Activated naive CD4-positive, alpha-beta T cell treated with anti-CD3 and anti-CD28 coated beads, Interleukin-2, amount 50 U/mL, for 72 hours (primary cell): ENCODE measurements around the gene FGR. TPM values are rescaled to one million over a fixed set of nuclear protein-coding genes. Genes with fewer than 3 reads are reported as not detected.
A peak's percentile ranks its signal among the peaks of the same experiment; 100 is the strongest.

Experiments
- ATAC-seq, 2 donors: fragments of 150-1000 bp; cut with Tn5 transposase; 2 replicates each; pipeline ENCODE4 v1.10.0; 2021; ENCODE audit warnings: mild to moderate bottlenecking in 2 of 2, moderate library complexity in 2 of 2
- DNase-seq, 2 donors: peaks; one replicate each; pipeline ENCODE4 v3.0.0; 2021 to 2022; ENCODE audit warnings: low spot score in 2 of 2
- H3K27ac Mint-ChIP-seq, 2 donors: one replicate each; pipeline ENCODE4 v1.8.0; 2022; ENCODE audit warnings: mild to moderate bottlenecking in 2 of 2, mixed read lengths in 2 of 2
- H3K36me3 Mint-ChIP-seq, 2 donors: one replicate each; pipeline ENCODE4 v1.8.0; 2022; ENCODE audit warnings: mixed read lengths in 2 of 2
- H3K9me3 Mint-ChIP-seq, 2 donors: one replicate each; pipeline ENCODE4 v1.8.0; 2022; ENCODE audit warnings: mixed read lengths in 2 of 2
- total RNA-seq, 2 donors: library from RNA; stranded (reverse); gene quantifications; one replicate each; pipeline ENCODE4 v1.2.3, GENCODE V29; 2022

Gene FGR
- total RNA-seq, 2 donors from 2014 or later = 0.29 to 0.68 TPM

- Mint-ChIP-seq H3K9me3 (no peaks in the 10 kb centered on the region), H3K36me3 (no peaks in the 10 kb centered on the region), H3K27ac (no peak overlapping the region)
- no peak for DNase-seq
- no peak for ATAC-seq
Observed at GRCh38 chr1:27590917-27591508, 44.0 kb downstream of the FGR start.

DNA sequence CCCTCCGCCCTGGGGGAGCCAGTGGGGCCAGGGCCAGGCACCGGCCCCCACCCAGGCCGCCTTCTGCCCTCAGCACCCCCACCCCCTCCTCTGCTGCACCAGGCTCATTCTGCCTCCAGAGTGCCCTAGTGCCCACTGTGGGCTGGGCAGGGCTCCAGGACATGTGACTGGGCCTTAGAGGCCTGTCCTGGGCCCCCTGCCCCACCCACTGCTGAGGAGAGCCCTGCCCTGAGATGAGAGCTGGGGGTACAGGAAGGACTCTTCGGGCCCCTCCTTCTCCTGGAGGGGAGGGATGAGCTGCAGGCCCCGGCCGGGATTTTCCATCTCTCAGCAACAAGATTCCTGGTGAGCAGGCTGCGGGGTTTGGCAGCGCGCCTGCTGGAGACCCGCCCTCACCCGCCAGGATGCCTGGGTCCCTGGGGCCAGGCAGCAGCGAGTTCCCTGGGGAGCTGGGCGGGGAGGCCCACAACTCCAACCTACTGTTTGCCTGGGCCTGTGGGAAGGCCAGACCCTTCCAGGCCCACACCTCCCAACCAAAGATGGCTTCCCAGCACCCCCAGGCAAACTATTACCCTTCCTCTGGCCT, 45.1 kb downstream of the FGR start:
- Mint-ChIP-seq H3K36me3 (no peaks in the 10 kb centered on the region), H3K27ac (no peak overlapping the region), H3K9me3 (no peaks in the 10 kb centered on the region)
- ATAC-seq (no peak), DNase-seq (no peak)

- Mint-ChIP-seq H3K9me3 (no peaks in the 10 kb centered on the region), H3K36me3 (no peaks in the 10 kb centered on the region), H3K27ac (no peak overlapping the region)
- ATAC-seq = no peak
- no peak for DNase-seq
Observed at GRCh38 chr1:27589441-27589840, 45.5 kb downstream of the FGR start.

GRCh38 chr1:27588256-27589232, 46.4 kb downstream of the FGR start:
- Mint-ChIP-seq H3K36me3 (no peaks in the 10 kb centered on the region), H3K9me3 (no peaks in the 10 kb centered on the region), H3K27ac (no peak overlapping the region)
- no peak for DNase-seq
- no peak for ATAC-seq

- Mint-ChIP-seq H3K9me3 (no peaks in the 10 kb centered on the region), H3K36me3 (no peaks in the 10 kb centered on the region), H3K27ac (peak overlapping the region in 1 of 2 donors; percentile 7)
- DNase-seq = no peak
- ATAC-seq = no peak
Observed at GRCh38 chr1:27585684-27586083, 49.3 kb downstream of the FGR start.

GRCh38 chr1:27584453-27584852, 50.5 kb downstream of the FGR start:
- no peak overlapping the region for H3K27ac Mint-ChIP-seq

GRCh38 chr1:27583479-27583878, 51.5 kb downstream of the FGR start:
- no peaks in the 10 kb centered on the region for H3K9me3 Mint-ChIP-seq
- DNase-seq (no peak), ATAC-seq (no peak)
- H3K27ac Mint-ChIP-seq = peak overlapping the region in 1 of 2 donors; percentile 22
- no peaks in the 10 kb centered on the region for H3K36me3 Mint-ChIP-seq

More at GRCh38 chr1:27584453-27584852, 50.5 kb downstream of the FGR start:
- ATAC-seq (no peak), DNase-seq (no peak)
- no peaks in the 10 kb centered on the region for H3K36me3 Mint-ChIP-seq
- no peaks in the 10 kb centered on the region for H3K9me3 Mint-ChIP-seq

GRCh38 chr1:27581823-27582243, 53.2 kb downstream of the FGR start:
- no peak for DNase-seq
- Mint-ChIP-seq H3K27ac (no peak overlapping the region), H3K9me3 (no peaks in the 10 kb centered on the region), H3K36me3 (no peaks in the 10 kb centered on the region)
- no peak for ATAC-seq

GRCh38 chr1:27577504-27578188, 57.3 kb downstream of the FGR start:
- ATAC-seq = no peak
- H3K36me3 Mint-ChIP-seq = no peaks in the 10 kb centered on the region

DNA sequence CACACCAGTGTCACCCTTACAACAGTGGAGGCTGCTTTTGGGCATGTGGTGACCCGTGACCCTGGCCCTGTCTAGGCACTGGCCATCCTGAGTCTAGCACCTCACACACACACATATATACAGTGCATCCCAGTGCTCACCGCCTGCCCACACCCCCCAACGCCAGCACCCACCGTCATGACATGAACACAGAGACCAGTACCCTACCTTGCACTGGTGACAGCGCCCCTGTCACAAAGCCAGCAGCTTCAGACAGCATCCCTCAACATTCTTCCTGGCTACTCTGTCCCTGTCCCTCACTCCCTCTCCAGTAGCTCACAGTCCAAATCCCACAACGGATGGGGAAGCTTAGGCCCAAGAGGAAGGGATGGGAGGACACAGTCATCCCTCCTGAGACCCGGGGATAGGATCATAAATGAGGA, 58.2 kb downstream of the FGR start:
- no peaks in the 10 kb centered on the region for H3K36me3 Mint-ChIP-seq
- no peaks in the 10 kb centered on the region for H3K9me3 Mint-ChIP-seq
- no peak overlapping the region for H3K27ac Mint-ChIP-seq
- ATAC-seq = no peak
- no peak for DNase-seq

More at GRCh38 chr1:27577504-27578188, 57.3 kb downstream of the FGR start:
- Mint-ChIP-seq H3K27ac (no peak overlapping the region), H3K9me3 (no peaks in the 10 kb centered on the region)
- DNase-seq = no peak

- ATAC-seq (peak; percentile 18 to 25), DNase-seq (no peak)
- Mint-ChIP-seq H3K27ac (no peak overlapping the region), H3K36me3 (no peaks in the 10 kb centered on the region), H3K9me3 (no peaks in the 10 kb centered on the region)
Observed at GRCh38 chr1:27575840-27576331, 59.1 kb downstream of the FGR start.

GRCh38 chr1:27574871-27575831, 59.8 kb downstream of the FGR start:
- DNase-seq (no peak), ATAC-seq (no peak)
- Mint-ChIP-seq H3K36me3 (no peaks in the 10 kb centered on the region), H3K9me3 (no peaks in the 10 kb centered on the region), H3K27ac (no peak overlapping the region)

DNA sequence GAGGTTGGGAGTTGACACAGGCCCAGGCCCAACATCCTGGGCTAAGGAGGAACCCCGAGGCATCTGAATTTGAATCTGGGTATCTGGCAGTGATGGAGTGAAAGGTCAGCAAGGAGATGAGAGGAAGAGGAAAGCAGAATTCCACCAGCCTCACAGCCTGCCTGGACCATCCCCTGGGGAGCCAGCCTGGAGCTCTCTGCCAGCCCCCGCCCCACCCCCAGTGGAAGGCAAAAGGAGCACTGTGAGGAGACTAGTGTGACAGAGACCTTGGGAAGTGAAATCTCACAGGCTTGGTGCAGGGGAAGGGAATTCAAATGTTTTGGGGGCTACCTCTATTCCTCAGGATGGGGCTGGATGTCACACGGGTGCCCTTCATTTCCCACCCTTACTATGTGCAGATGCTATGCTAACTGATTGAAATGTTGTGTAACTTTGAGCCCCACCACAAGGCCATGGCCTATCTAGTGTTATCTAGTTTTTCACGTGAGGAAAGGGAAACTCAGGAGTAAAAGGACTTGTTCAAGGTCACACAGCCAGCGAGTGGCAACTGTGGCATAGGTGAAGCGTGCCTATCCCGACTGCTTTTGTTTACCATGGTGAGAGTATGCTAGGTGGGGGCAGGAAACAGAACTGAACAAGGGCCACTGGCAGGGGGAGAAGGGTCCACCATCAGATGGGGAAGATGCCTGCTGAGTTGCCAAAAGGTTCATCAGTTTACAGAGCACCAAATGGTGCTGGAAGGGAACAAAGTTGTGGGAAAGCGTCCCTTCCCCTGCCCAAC, 60.8 kb downstream of the FGR start:
- Mint-ChIP-seq H3K36me3 (no peaks in the 10 kb centered on the region), H3K27ac (no peak overlapping the region), H3K9me3 (no peaks in the 10 kb centered on the region)
- ATAC-seq (no peak), DNase-seq (no peak)

- Mint-ChIP-seq H3K36me3 (no peaks in the 10 kb centered on the region), H3K27ac (no peak overlapping the region), H3K9me3 (no peaks in the 10 kb centered on the region)
- DNase-seq (no peak), ATAC-seq (no peak)
Observed at GRCh38 chr1:27572679-27573426, 62.1 kb downstream of the FGR start.
